HG03159 (cell line): ENCODE data around the gene SFMBT2.

ENCODE experiments used
- ATAC-seq: cut with Tn5 transposase; IDR thresholded peaks from one replicate; pipeline ENCODE4 v1.9.1; 2021; ENCODE audit warnings: mild to moderate bottlenecking, moderate library complexity; ENCODE audit not compliant: unreplicated experiment

Gene SFMBT2

DNA sequence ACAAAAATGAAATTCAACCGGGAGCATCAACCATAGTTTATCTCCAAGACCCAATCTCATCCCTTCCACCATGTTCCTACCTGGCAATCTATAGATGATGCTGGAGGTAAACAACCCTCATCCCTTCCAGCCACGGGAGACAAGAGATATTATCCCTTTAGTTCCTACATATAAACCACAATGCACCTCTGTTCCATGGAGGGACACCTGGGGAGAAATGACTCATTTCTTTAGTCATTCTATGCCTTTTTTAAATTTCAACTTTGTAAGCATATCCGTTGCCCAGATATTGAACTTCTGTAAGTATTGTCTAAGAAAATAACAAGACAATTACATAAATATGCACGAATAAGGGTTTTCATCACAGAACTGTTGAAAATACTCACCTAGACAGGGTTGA, 15.5 kb upstream of the SFMBT2 start:
- no peak for ATAC-seq

DNA sequence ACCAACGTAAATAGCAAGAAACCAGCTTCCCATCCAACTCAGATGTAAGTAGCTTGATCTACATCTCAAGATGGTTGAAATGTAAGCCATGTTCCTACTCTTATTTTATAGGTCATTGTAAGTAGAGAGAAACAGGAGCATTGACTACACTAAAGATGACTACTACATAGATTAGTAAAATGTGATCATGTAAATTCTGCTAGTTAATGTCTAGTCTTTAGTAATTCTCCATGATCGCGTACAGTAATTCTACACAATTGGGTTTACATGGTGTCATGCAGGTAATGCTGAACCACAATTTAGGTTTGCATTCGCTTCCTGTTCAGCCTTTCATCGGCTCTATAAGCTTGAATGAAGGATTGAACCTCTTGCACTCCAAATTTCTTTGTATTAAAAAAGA, 14.9 kb upstream of the SFMBT2 start:
- no peak for ATAC-seq

- ATAC-seq: no peak
These were observed 14.1 kb upstream of the SFMBT2 start for GRCh38 chr10:7424919-7425318.

GRCh38 chr10:7424315-7424714, 13.5 kb upstream of the SFMBT2 start:
- ATAC-seq: no peak

DNA sequence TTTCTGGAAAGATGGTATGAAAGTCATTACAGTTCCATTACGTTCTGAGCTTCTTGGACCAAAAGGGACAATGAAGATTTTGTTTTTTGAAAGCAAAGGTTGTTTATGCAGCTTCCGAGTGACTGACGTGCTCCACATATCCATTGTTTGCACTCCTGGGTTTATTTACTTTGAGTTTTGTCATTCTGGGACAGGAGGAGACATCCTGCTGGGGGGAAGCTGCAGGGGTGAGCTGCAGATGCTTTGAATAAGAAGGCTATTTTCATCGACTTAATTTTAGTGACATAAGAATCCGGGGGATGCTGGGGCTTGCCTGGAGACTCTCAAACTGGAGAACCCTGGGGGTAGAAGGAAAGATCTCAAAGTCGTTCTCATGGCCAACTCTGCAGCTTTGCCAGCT, 12.7 kb upstream of the SFMBT2 start:
- ATAC-seq: no peak

- ATAC-seq: no peak
These were observed 10.7 kb upstream of the SFMBT2 start for GRCh38 chr10:7421526-7421925.

- no peak for ATAC-seq
These were observed 9.2 kb upstream of the SFMBT2 start for GRCh38 chr10:7419998-7420397.

- ATAC-seq: no peak
These were observed 7.0 kb upstream of the SFMBT2 start for GRCh38 chr10:7417807-7418206.

DNA sequence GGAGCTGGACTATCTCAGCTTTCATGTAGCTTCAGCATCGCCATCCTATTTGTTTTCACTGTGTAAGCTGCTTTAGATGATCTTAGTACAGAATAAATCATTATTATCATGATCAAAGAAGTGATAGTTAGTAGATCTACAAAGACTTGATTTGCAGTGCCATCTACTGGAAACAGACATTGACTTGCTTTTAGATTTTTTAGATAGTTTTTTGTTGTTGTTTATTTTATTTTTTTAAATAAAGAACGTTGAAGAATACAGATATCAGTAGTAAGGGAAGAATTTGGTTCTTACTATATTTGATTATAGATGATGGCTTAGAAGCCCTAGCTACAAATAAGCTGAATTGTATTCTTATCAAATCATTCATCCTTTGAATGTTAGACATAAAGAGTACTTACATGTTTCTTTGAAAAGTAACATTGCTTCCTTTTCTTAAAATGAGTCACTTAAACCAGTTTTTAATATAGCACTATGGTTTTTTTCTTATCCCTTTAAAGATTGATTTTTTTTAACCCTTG, 6.3 kb upstream of the SFMBT2 start:
- no peak for ATAC-seq

DNA sequence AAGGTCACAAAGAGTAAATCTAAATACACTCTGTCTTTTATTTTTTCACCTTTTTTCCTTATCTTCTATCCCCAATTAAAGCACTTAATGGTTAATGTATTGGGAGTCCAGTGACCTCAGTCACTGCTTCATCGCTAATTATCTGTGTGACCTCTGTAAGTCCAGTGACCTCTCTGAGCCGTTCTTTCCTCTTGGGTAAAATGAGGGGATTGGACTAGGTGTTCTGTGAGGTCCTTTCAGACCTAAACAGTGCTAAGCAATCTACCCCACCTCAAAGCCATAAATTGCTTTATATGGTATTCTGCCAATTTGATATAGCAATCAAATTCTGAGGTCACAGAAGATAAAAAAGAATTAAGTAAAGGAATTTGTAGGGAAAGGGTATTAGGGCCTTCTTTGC, 3.9 kb upstream of the SFMBT2 start:
- no peak for ATAC-seq

DNA sequence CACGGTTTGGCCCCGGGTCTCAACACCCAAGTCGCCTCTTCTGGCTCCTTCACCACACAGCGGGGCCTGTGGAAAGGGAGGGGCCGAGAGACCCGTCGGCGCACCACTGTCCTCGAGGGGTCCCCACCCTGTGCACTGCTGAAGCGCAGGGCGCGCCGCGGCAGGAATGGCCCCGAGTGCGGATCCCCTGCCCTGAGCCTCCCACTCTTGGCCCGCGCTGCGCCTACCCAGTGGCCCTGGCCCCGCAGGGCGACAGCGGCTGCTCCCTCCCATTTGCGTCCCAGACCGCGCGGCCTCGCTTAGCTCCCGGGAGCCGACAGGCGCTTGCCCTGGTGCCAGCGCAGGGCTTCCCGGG, 2.1 kb upstream of the SFMBT2 start:
- ATAC-seq: no peak

DNA sequence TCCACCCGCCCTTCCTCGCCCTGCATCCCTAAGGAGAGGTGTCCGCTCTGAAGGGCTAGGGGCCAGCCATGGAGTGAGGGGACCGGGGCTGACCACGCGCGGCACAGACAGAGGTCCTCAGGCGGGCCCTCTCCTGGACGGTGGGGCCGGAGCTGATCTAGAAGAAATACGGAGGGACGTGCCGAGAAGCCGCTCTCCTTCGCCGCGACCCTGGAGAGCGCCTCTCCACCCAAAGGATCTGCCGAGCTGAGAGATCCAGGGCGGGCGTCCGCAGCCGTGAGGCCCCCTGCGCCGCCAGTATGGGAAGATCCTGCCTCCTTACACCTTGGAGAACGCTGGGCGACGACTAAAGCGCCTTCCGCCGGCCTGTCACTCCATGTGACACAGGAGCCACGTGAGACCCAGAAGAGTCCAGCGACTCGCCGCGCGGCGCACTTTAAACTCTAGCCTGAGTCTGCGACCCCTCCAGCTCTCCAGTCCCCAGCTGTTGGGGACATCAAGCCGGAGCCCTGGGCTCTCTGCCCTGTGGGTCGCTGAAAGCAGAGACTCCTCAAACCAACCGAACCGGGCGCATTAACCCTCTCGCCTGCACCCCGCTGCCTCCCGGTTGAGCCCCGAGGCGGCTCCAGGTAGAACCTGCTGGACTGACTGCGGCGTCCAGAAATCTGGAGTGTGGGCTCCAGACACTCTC, 1.5 kb upstream of the SFMBT2 start:
- ATAC-seq: no peak

DNA sequence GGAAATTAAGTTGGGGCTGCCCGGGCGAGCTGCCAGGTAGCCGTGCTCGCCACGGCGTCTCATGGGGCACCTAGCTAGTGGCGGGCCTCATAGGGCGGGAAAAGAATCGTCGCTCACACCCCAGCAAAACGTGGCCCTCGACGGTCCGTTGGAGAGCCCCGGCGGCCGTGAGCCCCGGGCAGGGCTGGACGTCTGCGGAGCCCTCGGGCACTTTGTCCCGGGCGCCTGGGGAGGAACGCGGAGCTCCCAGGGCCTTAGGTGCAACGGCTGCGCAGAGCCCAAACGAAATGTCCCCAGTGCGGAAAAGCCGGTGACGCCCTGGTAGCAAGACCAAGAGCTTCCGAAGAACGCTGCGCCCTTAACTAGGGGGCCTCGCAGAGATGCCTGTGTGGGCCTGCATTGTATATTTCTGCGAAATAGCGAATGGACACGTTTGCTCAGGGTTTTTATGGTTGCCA, 866 bp upstream of the SFMBT2 start:
- ATAC-seq: no peak

- ATAC-seq: no peak
These were observed 453 bp downstream of the SFMBT2 start for GRCh38 chr10:7410301-7410861.

GRCh38 chr10:7409732-7410168, 1.1 kb downstream of the SFMBT2 start:
- ATAC-seq: no peak

GRCh38 chr10:7409045-7409731, 1.6 kb downstream of the SFMBT2 start:
- ATAC-seq: peak; percentile 36

GRCh38 chr10:7408291-7409044, 2.4 kb downstream of the SFMBT2 start:
- ATAC-seq: no peak

DNA sequence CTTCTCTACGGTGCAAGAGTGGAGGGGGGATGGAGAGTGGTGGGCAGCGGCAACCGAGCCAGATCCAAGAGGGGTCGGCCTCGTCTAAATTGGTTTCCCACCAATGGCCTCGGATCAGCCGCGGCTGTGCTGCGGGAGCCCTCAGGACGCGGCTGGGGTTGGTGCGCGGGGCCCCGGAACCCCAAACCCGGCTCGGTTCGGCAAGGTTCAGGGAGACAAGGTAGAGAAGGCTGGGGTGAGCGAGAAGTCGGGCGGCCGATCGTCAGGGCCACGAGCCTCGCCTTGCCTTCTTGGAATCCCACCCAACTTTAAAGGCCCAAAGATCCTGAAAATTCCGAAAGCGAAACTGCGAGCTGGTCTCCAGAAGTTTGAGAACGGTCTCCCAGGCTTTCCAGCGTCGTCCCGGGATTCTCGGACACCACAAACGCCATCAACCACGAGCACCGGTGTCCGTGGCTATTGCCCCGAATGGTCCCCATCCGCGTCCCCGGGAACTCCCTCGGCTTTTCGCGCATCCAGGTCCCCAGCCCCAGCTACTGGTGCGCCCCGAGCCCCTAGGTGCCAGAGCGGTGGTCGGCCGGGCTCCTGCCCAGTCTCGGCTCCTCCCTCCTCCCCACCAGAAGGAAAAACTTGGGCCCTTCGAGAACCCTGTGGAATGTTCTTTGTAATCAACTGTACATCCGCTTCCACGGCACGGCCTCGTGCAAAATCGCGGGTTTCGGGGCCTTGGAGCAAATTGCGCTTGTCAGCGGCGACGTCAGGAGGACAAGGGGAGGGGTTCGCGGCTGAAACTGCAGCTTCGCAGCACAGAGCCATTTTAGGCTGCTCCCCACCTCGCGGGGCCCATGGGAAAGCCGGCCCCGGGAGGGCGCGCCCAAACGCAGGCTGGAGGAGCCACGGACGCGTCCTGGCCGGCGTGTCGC, 3.2 kb downstream of the SFMBT2 start:
- no peak for ATAC-seq

DNA sequence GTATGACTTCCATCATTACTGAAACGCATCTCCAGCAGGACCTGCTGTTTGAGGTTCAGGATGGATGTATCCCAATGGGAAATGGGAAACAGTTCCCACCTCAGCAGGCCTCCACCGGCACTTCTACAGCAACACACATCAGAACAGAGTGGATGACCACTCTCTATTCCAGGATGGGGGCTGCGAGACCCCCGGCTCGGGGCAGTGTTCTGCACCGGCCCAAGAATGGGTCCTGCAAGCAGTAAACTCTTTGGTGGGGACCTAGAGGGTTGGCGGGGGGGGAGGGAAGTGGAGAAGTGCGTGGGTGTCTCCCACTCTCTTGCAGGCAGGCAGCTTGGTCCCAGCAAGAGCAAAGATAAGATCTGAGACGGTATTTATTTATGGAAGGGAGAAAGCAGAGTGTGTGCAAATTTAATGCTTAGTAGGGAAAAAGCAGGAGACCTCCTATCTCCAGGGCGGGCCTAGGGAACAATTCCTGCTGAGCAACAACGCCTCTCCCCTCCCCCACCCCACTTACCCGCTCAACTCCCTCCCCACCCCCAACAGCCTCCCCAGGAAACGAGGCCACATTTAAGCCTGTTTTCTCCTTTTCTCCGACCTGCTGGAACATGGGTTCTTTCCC, 4.0 kb downstream of the SFMBT2 start:
- no peak for ATAC-seq

GRCh38 chr10:7405637-7406036, 5.2 kb downstream of the SFMBT2 start:
- no peak for ATAC-seq
